HL-60 (cell line): ENCODE results near the gene AGAP1.

ENCODE experiments used
- CTCF ChIP-seq: IDR thresholded peaks from one replicate; pipeline ENCODE4 v1.5.1; 2011; ENCODE audit warnings: low read length, control low read depth, inconsistent platforms; ENCODE audit not compliant: insufficient read depth
- GABPA ChIP-seq: IDR thresholded peaks from 2 replicates; pipeline ENCODE4 v1.6.1; 2012; ENCODE audit warnings: low read depth
- POLR2AphosphoS5 ChIP-seq: IDR thresholded peaks from 2 replicates; pipeline ENCODE4 v1.6.1; 2012; ENCODE audit warnings: low read depth
- TF ChIP-seq, protein P1 (sequence below): IDR thresholded peaks from 2 replicates; pipeline ENCODE4 v1.6.1; 2012; ENCODE audit warnings: low read depth; ENCODE audit not compliant: insufficient replicate concordance

- no peak for TF ChIP-seq GABPA
- no peak for TF ChIP-seq CTCF
- TF ChIP-seq POLR2AphosphoS5, result no peak
- TF ChIP-seq, protein P1, sequence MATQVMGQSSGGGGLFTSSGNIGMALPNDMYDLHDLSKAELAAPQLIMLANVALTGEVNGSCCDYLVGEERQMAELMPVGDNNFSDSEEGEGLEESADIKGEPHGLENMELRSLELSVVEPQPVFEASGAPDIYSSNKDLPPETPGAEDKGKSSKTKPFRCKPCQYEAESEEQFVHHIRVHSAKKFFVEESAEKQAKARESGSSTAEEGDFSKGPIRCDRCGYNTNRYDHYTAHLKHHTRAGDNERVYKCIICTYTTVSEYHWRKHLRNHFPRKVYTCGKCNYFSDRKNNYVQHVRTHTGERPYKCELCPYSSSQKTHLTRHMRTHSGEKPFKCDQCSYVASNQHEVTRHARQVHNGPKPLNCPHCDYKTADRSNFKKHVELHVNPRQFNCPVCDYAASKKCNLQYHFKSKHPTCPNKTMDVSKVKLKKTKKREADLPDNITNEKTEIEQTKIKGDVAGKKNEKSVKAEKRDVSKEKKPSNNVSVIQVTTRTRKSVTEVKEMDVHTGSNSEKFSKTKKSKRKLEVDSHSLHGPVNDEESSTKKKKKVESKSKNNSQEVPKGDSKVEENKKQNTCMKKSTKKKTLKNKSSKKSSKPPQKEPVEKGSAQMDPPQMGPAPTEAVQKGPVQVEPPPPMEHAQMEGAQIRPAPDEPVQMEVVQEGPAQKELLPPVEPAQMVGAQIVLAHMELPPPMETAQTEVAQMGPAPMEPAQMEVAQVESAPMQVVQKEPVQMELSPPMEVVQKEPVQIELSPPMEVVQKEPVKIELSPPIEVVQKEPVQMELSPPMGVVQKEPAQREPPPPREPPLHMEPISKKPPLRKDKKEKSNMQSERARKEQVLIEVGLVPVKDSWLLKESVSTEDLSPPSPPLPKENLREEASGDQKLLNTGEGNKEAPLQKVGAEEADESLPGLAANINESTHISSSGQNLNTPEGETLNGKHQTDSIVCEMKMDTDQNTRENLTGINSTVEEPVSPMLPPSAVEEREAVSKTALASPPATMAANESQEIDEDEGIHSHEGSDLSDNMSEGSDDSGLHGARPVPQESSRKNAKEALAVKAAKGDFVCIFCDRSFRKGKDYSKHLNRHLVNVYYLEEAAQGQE, result no peak
Measured at GRCh38 chr2:235703711-235704295, 210.0 kb downstream of the AGAP1 start.
